HCT116 (cell line): ENCODE results near the gene FNDC11. TPM values are rescaled to one million over a fixed set of nuclear protein-coding genes. Genes with fewer than 3 reads are reported as not detected.
A peak's percentile ranks its signal among the peaks of the same experiment; 100 is the strongest.

Experiments used
- ATAC-seq: fragments of 200-7000 bp; cut with Tn5 transposase; 2 replicates; pipeline ENCODE4 v1.9.1; 2020; ENCODE audit warnings: mild to moderate bottlenecking, moderate library complexity
- BruUV-seq: library from RNA; stranded (reverse); fragments of 400-500 nt; replicated peaks from 2 replicates; lab custom pipeline; 2021; lab: Mats Ljungman, UMichigan
- CTCF ChIA-PET: fragments of 300-600 bp; sonication (Branson Sonifier 250); formaldehyde crosslinking; loops from one replicate; lab custom pipeline; 2021; ENCODE audit warnings: antibody characterized with exemption; lab: Charles Lee
- POLR2A ChIA-PET: fragments of 300-600, 350-600 bp; sonication (Branson Sonifier 250); formaldehyde crosslinking; loops from one replicate; lab custom pipeline; 2021; ENCODE audit warnings: antibody characterized with exemption; lab: Charles Lee
- RAD21 ChIA-PET, 2 experiments: fragments of 300-600 bp; sonication (Branson Sonifier 250); formaldehyde crosslinking; loops; one replicate each; lab custom pipeline; 2023; ENCODE audit warnings: low total read pairs in 2 of 2; ENCODE audit not compliant: uncharacterized antibody in 2 of 2, unreplicated experiment in 2 of 2, low non-redundant PET in 1 of 2; lab: Charles Lee
- DNase-seq: peaks from one replicate; pipeline ENCODE4 v3.0.0-alpha.2; 2010; ENCODE audit warnings: low read depth, low spot score
- H2AFZ ChIP-seq: fragments of 200-600 bp; shearing (Covaris generic), sonication (generic); 2 replicates; pipeline ENCODE4 v1.6.1; 2017; ENCODE audit warnings: low read depth, mixed run types, mixed read lengths, antibody characterized with exemption, low read length; ENCODE audit not compliant: poor library complexity, severe bottlenecking
- H3K27ac ChIP-seq: 2 replicates; pipeline ENCODE4 v1.5.1; 2012; ENCODE audit warnings: low read depth, low read length
- H3K27me3 ChIP-seq: fragments of 200-600 bp; sonication (generic); 2 replicates; pipeline ENCODE4 v1.6.1; 2016; ENCODE audit warnings: mixed run types, low read length, mixed read lengths; ENCODE audit not compliant: insufficient read depth
- H3K36me3 ChIP-seq, 2 experiments: fragments of 200-500 bp in 1 of 2; fragments of 200-600 bp in 1 of 2; sonication (Bioruptor generic) in 1 of 2; sonication (generic) in 1 of 2; 2 replicates each; pipeline versions ENCODE4 v1.5.1 to v1.6.1; 2014 to 2016; ENCODE audit warnings: low read length in 2 of 2, inconsistent platforms in 1 of 2, mixed read lengths in 1 of 2, mixed run types in 1 of 2; ENCODE audit not compliant: insufficient read depth in 2 of 2, control insufficient read depth in 1 of 2
- H3K4me1 ChIP-seq, 2 experiments: fragments of 200-600 bp in 1 of 2; sonication (generic) in 1 of 2; 2 replicates each; pipeline versions ENCODE4 v1.5.1 to v1.6.1; 2012 to 2017; ENCODE audit warnings: low read length in 2 of 2, inconsistent platforms in 1 of 2, mild to moderate bottlenecking in 1 of 2, mixed read lengths in 1 of 2, mixed run types in 1 of 2, moderate library complexity in 1 of 2; ENCODE audit not compliant: insufficient read depth in 2 of 2, control insufficient read depth in 1 of 2
- H3K4me2 ChIP-seq: fragments of 200-600 bp; sonication (generic); 2 replicates; pipeline ENCODE4 v1.6.1; 2017; ENCODE audit warnings: mixed run types, low read length, mixed read lengths
- H3K4me3 ChIP-seq, 2 experiments: fragments of 200-600 bp in 1 of 2; sonication (generic) in 1 of 2; replicated peaks in 1 of 2; 2 replicates each; pipeline ENCODE4 v1.5.1; 2011 to 2016; ENCODE audit warnings: low read length in 2 of 2, control low read depth in 1 of 2, low read depth in 1 of 2, mild to moderate bottlenecking in 1 of 2, mixed read lengths in 1 of 2, mixed run types in 1 of 2
- H3K79me2 ChIP-seq: fragments of 200-600 bp; sonication (generic); 2 replicates; pipeline ENCODE4 v1.6.1; 2017; ENCODE audit warnings: mild to moderate bottlenecking, mixed run types, low read length, moderate library complexity, mixed read lengths; ENCODE audit not compliant: insufficient read depth
- H3K9ac ChIP-seq: fragments of 200-600 bp; sonication (generic); 2 replicates; pipeline ENCODE4 v1.6.1; 2016; ENCODE audit warnings: low read length, mixed read lengths
- H3K9me2 ChIP-seq: fragments of 200-600 bp; sonication (generic), shearing (Covaris generic); 2 replicates; pipeline ENCODE4 v1.6.1; 2017; ENCODE audit warnings: mixed run types, mild to moderate bottlenecking, moderate library complexity; ENCODE audit not compliant: insufficient read depth
- H3K9me3 ChIP-seq, 2 experiments: fragments of 200-500 bp in 1 of 2; fragments of 200-600 bp in 1 of 2; sonication (Bioruptor generic) in 1 of 2; sonication (generic) in 1 of 2; 2 replicates each; pipeline ENCODE4 v1.6.1; 2014 to 2017; ENCODE audit warnings: low read length in 2 of 2, mixed read lengths in 2 of 2, inconsistent platforms in 1 of 2, low read depth in 1 of 2, mild to moderate bottlenecking in 1 of 2, mixed run types in 1 of 2, moderate library complexity in 1 of 2; ENCODE audit not compliant: control insufficient read depth in 1 of 2, insufficient read depth in 1 of 2
- H4K20me1 ChIP-seq: fragments of 200-600 bp; sonication (generic), shearing (Covaris generic); 2 replicates; pipeline ENCODE4 v1.6.1; 2017; ENCODE audit warnings: mixed run types, mild to moderate bottlenecking, moderate library complexity; ENCODE audit not compliant: insufficient read depth
- CBX3 ChIP-seq: IDR thresholded peaks from 2 replicates; pipeline ENCODE4 v1.6.1; 2012; ENCODE audit warnings: low read depth
- CEBPB ChIP-seq: IDR thresholded peaks from 2 replicates; pipeline ENCODE4 v1.6.1; 2012; ENCODE audit warnings: low read depth
- EGR1 ChIP-seq: IDR thresholded peaks from 2 replicates; pipeline ENCODE4 v1.6.1; 2012; ENCODE audit warnings: low read depth
- EZH2phosphoT487 ChIP-seq: fragments of 200-600 bp; IDR thresholded peaks from 2 replicates; pipeline ENCODE4 v1.6.1; 2018; ENCODE audit warnings: antibody characterized with exemption, borderline replicate concordance
- FOSL1 ChIP-seq: IDR thresholded peaks from 2 replicates; pipeline ENCODE4 v1.6.1; 2012; ENCODE audit warnings: low read depth
- JUND ChIP-seq: IDR thresholded peaks from 2 replicates; pipeline ENCODE4 v1.6.1; 2012
- MAX ChIP-seq: IDR thresholded peaks from 2 replicates; pipeline ENCODE4 v1.6.1; 2012
- POLR2A ChIP-seq: IDR thresholded peaks from 2 replicates; pipeline ENCODE4 v1.7.0; 2011; ENCODE audit warnings: borderline replicate concordance; ENCODE audit not compliant: insufficient read depth, insufficient read length; ENCODE audit errors: extremely low read depth
- POLR2AphosphoS5 ChIP-seq: IDR thresholded peaks from 2 replicates; pipeline ENCODE4 v1.6.1; 2011; ENCODE audit warnings: mild to moderate bottlenecking, low read depth, low read length, moderate library complexity
- REST ChIP-seq: IDR thresholded peaks from 2 replicates; pipeline ENCODE4 v1.6.1; 2012; ENCODE audit warnings: low read depth
- SIN3A ChIP-seq: IDR thresholded peaks from 2 replicates; pipeline ENCODE4 v1.6.1; 2012; ENCODE audit warnings: low read depth
- SP1 ChIP-seq: IDR thresholded peaks from 2 replicates; pipeline ENCODE4 v1.6.1; 2012; ENCODE audit warnings: low read depth
- TCF7L2 ChIP-seq: IDR thresholded peaks from 2 replicates; pipeline ENCODE4 v1.7.0; 2011; ENCODE audit warnings: borderline replicate concordance, inconsistent platforms; ENCODE audit not compliant: insufficient read depth, insufficient read length; ENCODE audit errors: extremely low read depth
- YY1 ChIP-seq: IDR thresholded peaks from 2 replicates; pipeline ENCODE4 v1.6.1; 2011; ENCODE audit warnings: low read length, low read depth, moderate library complexity, mild to moderate bottlenecking; ENCODE audit not compliant: insufficient replicate concordance; ENCODE audit errors: extremely low read depth
- ZFX ChIP-seq: fragments of 450-650 bp; IDR thresholded peaks from 2 replicates; pipeline ENCODE4 v1.6.1; 2017
- ZNF274 ChIP-seq: fragments of 200-500 bp; sonication (Bioruptor generic); IDR thresholded peaks from 2 replicates; pipeline ENCODE4 v1.6.1; 2014; ENCODE audit warnings: mild to moderate bottlenecking, low read depth, low read length, inconsistent platforms
- intact Hi-C: fragments of 100-400 bp; cut with micrococcal nuclease; formaldehyde crosslinking; loops from 2 replicates; pipeline ENCODE4 v1.10.0; 2022
- total RNA-seq: library from RNA; stranded (reverse); gene quantifications from one replicate; pipeline ENCODE4 v1.2.1, GENCODE V29; 2021; ENCODE audit not compliant: unreplicated experiment
- TF ChIP-seq, protein P1 (sequence below), 3 experiments: fragments of 200-600 bp in 1 of 3; sonication (generic) in 1 of 3; IDR thresholded peaks in 2 of 3; conservative IDR thresholded peaks in 1 of 3; 2 replicates each; pipeline ENCODE4 v1.5.1; 2012 to 2017; ENCODE audit warnings: low read depth in 2 of 3, low read length in 2 of 3, antibody characterized with exemption in 1 of 3, borderline replicate concordance in 1 of 3, control low read depth in 1 of 3, mild to moderate bottlenecking in 1 of 3, mixed read lengths in 1 of 3, mixed run types in 1 of 3, moderate library complexity in 1 of 3; ENCODE audit not compliant: insufficient read depth in 1 of 3
- TF ChIP-seq, protein P2 (sequence below): IDR thresholded peaks from 2 replicates; pipeline ENCODE4 v1.6.1; 2011; ENCODE audit warnings: mild to moderate bottlenecking, low read length, moderate library complexity; ENCODE audit not compliant: insufficient replicate concordance; ENCODE audit errors: extremely low read depth

Gene FNDC11
- total RNA-seq, 1 experiment from 2014 or later, result 5.5 TPM

GRCh38 chr20:63542031-63542559, 11.9 kb upstream of the FNDC11 start:
- Histone ChIP-seq H3K9me2 (no peaks in the 10 kb centered on the region), H3K79me2 (no peaks in the 10 kb centered on the region), H3K4me2 (peak overlapping the region; percentile 76), H3K36me3 (no peaks in the 10 kb centered on the region), H3K27me3 (no peaks in the 10 kb centered on the region), H3K27ac (peak overlapping the region; percentile 72), H3K9me3 (no peaks in the 10 kb centered on the region), H4K20me1 (no peaks in the 10 kb centered on the region), H3K9ac (peak overlapping the region; percentile 67), H3K4me1 (peaks cover 46 to 90% of the 10 kb centered on the region in 2 experiments), H2AFZ (no peak overlapping the region), H3K4me3 (peak overlapping the region; percentile 59 to 64)
- ChIA-PET CTCF (interaction anchor here (0.6 to 1.1 kb wide), 2 partner anchors 439 to 533 kb away, joined by 3 to 7 read pairs; partner anchors contain the start of gene PRPF6), RAD21 (interaction anchor here in 1 of 2 experiments (0.5 kb wide), 1 partner anchor 86 kb away, joined by 4 read pairs; no protein-coding TSS in a partner anchor), POLR2A (interaction anchor here (0.6 to 1.1 kb wide), 5 partner anchors 9 to 32 kb away, joined by 3 to 5 read pairs (median 3); partner anchors contain the start of gene HELZ2)
- ATAC-seq (peak; percentile 20), DNase-seq (no peak)
- TSS peak; percentile 72 for BruUV-seq
- intact Hi-C loops, result no loop called here
- TF ChIP-seq JUND, result no peak
- no peak for TF ChIP-seq EGR1
- no peak for TF ChIP-seq YY1
- no peak for TF ChIP-seq FOSL1
- peak; percentile 82 for TF ChIP-seq POLR2AphosphoS5
- no peak for TF ChIP-seq ZNF274
- TF ChIP-seq, protein P1, sequence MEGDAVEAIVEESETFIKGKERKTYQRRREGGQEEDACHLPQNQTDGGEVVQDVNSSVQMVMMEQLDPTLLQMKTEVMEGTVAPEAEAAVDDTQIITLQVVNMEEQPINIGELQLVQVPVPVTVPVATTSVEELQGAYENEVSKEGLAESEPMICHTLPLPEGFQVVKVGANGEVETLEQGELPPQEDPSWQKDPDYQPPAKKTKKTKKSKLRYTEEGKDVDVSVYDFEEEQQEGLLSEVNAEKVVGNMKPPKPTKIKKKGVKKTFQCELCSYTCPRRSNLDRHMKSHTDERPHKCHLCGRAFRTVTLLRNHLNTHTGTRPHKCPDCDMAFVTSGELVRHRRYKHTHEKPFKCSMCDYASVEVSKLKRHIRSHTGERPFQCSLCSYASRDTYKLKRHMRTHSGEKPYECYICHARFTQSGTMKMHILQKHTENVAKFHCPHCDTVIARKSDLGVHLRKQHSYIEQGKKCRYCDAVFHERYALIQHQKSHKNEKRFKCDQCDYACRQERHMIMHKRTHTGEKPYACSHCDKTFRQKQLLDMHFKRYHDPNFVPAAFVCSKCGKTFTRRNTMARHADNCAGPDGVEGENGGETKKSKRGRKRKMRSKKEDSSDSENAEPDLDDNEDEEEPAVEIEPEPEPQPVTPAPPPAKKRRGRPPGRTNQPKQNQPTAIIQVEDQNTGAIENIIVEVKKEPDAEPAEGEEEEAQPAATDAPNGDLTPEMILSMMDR (IDR thresholded peaks at IDR 0.05 in 2 of 3, conservative IDR thresholded peaks at IDR 0.05 in 1 of 3; ENCODE audit: borderline replicate concordance in 1 of 3, insufficient read depth in 1 of 3, low read depth in 2 of 3, low read length in 2 of 3), result no peak
- TF ChIP-seq REST, result no peak
- TF ChIP-seq EZH2phosphoT487, result no peak
- peak; percentile 77 for TF ChIP-seq ZFX
- TF ChIP-seq CEBPB, result no peak
- no peak for TF ChIP-seq SP1
- TF ChIP-seq CBX3, result no peak
- TF ChIP-seq SIN3A, result no peak
- TF ChIP-seq, protein P2, sequence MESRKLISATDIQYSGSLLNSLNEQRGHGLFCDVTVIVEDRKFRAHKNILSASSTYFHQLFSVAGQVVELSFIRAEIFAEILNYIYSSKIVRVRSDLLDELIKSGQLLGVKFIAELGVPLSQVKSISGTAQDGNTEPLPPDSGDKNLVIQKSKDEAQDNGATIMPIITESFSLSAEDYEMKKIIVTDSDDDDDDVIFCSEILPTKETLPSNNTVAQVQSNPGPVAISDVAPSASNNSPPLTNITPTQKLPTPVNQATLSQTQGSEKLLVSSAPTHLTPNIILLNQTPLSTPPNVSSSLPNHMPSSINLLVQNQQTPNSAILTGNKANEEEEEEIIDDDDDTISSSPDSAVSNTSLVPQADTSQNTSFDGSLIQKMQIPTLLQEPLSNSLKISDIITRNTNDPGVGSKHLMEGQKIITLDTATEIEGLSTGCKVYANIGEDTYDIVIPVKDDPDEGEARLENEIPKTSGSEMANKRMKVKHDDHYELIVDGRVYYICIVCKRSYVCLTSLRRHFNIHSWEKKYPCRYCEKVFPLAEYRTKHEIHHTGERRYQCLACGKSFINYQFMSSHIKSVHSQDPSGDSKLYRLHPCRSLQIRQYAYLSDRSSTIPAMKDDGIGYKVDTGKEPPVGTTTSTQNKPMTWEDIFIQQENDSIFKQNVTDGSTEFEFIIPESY, result no peak
- TF ChIP-seq MAX, result no peak
- TF ChIP-seq POLR2A, result peak; percentile 55
- TF ChIP-seq TCF7L2, result no peak
